ENCODE measurements around the gene MYO5B. TPM values are rescaled to one million over a fixed set of nuclear protein-coding genes. Genes with fewer than 3 reads are reported as not detected.

The MYO5B gene
- total and polyA plus RNA-seq, 8 donors = 6.2 to 25.3 (median 12.6) TPM

GRCh38 chr18:49778826-49779465 is 416.0 kb downstream of the MYO5B start:
- no peak for DNase-seq
- WGBS, 2 donors = 84% methylated on average over 8 of the region's 8 CpGs
- H3K9me3 ChIP-seq = no peaks in the 10 kb centered on the region
- no peak for FAIRE-seq
- no peak overlapping the region for H3K4me3 ChIP-seq
- ATAC-seq = no peak
- TF ChIP-seq, protein P1, sequence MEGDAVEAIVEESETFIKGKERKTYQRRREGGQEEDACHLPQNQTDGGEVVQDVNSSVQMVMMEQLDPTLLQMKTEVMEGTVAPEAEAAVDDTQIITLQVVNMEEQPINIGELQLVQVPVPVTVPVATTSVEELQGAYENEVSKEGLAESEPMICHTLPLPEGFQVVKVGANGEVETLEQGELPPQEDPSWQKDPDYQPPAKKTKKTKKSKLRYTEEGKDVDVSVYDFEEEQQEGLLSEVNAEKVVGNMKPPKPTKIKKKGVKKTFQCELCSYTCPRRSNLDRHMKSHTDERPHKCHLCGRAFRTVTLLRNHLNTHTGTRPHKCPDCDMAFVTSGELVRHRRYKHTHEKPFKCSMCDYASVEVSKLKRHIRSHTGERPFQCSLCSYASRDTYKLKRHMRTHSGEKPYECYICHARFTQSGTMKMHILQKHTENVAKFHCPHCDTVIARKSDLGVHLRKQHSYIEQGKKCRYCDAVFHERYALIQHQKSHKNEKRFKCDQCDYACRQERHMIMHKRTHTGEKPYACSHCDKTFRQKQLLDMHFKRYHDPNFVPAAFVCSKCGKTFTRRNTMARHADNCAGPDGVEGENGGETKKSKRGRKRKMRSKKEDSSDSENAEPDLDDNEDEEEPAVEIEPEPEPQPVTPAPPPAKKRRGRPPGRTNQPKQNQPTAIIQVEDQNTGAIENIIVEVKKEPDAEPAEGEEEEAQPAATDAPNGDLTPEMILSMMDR (IDR thresholded peaks at IDR 0.05) = no peak
- H3K27ac ChIP-seq = no peak overlapping the region
- intact Hi-C loops (cut with DNase I) = no loop called here
- H3K27me3 ChIP-seq = no peaks in the 10 kb centered on the region
- H3K36me3 ChIP-seq = peaks cover 0 to 16% (median 0%) of the 10 kb centered on the region in 3 donors
- H3K4me1 ChIP-seq = no peaks in the 10 kb centered on the region

Small RNA genes lying within 50 kb of the gene (microRNA-seq; reads per million reads assigned to microRNA genes)
- gene MIR4320 = 0 reads per million in 2 donors

Other genes with a start within 250 kb of the MYO5B start
- gene CFAP53, start 71.3 kb upstream of the MYO5B start, total RNA-seq = 1 to 10 TPM in 1 of 6 donors, under 1 TPM in 5; 0.25 to 1.5 (median 0.28) TPM
- 1 to 10 TPM; 1.2 to 1.3 TPM for gene CFAP53, start 71.3 kb upstream of the MYO5B start, polyA plus RNA-seq
- 10 to 100 TPM; 27.2 to 46.9 (median 33.4) TPM for gene MBD1, start 86.4 kb upstream of the MYO5B start, total RNA-seq
- 10 to 100 TPM; 36.5 to 38.1 TPM for gene MBD1, start 86.4 kb upstream of the MYO5B start, polyA plus RNA-seq
- 10 to 100 TPM; 39.6 to 71.1 (median 52.9) TPM for gene CXXC1, start 92.5 kb upstream of the MYO5B start, total RNA-seq
- gene CXXC1, start 92.5 kb upstream of the MYO5B start, polyA plus RNA-seq = 100 to 1,000 TPM; 236 to 245 TPM
- gene SKA1, start 179.9 kb upstream of the MYO5B start, total RNA-seq = under 1 TPM; 0.28 to 0.86 (median 0.44) TPM
- under 1 TPM; 0.05 to 0.15 TPM for gene SKA1, start 179.9 kb upstream of the MYO5B start, polyA plus RNA-seq